Cardiac muscle cell (in vitro differentiated cells and primary cell): Measurements from ENCODE around the gene USP22. TPM values are rescaled to one million over a fixed set of nuclear protein-coding genes. Genes with fewer than 3 reads are reported as not detected.

ENCODE experiments used
- DNase-seq, 2 donors: peaks; one replicate each; pipeline versions ENCODE4 v3.0.0 to v3.0.0-alpha.2; 2010 to 2017; ENCODE audit warnings: low read depth in 1 of 2, low spot score in 1 of 2
- H3K27ac ChIP-seq: fragments of 200-600 bp; sonication (generic); 2 replicates; pipeline ENCODE4 v1.5.1; 2016
- H3K27me3 ChIP-seq: fragments of 200-600 bp; sonication (generic); 2 replicates; pipeline ENCODE4 v1.6.0; 2016; ENCODE audit warnings: control low read depth
- H3K36me3 ChIP-seq: fragments of 200-600 bp; sonication (generic); 2 replicates; pipeline ENCODE4 v1.5.1; 2016; ENCODE audit warnings: control low read depth
- H3K4me1 ChIP-seq: fragments of 200-600 bp; sonication (generic); 2 replicates; pipeline ENCODE4 v1.8.1; 2017; ENCODE audit warnings: low read depth, mild to moderate bottlenecking, mixed run types
- H3K4me3 ChIP-seq: fragments of 200-600 bp; sonication (generic); 2 replicates; pipeline ENCODE4 v1.5.1; 2016; ENCODE audit warnings: mild to moderate bottlenecking
- H3K9me3 ChIP-seq: fragments of 200-600 bp; sonication (generic); 2 replicates; pipeline ENCODE4 v1.5.1; 2017; ENCODE audit warnings: low read depth, mild to moderate bottlenecking, control low read depth
- CTCF ChIP-seq: IDR thresholded peaks from 2 replicates; pipeline ENCODE4 v1.5.1; 2012; ENCODE audit warnings: low read depth, mild to moderate bottlenecking, low read length
- polyA plus RNA-seq: library from polyadenylated mRNA; unstranded; fragments of >200 nt; fragmentation: Nextera tagmentation; extraction: Ambion mirVana; gene quantifications from 2 replicates; pipeline ENCODE4 v1.2.1, GENCODE V29; 2016
- total RNA-seq: library from RNA; depleted of rRNA; stranded (reverse); fragments of >200 nt; gene quantifications from 2 replicates; pipeline ENCODE4 v1.2.3, GENCODE V29; 2016

USP22 gene
- total and polyA plus RNA-seq, 2 experiments from 2014 or later, result 153 to 280 TPM

GRCh38 chr17:21001813-21002221 is 41.0 kb downstream of the USP22 start:
- H3K4me3 ChIP-seq, result no peak overlapping the region

GRCh38 chr17:21001111-21001812 is 41.5 kb downstream of the USP22 start:
- Histone ChIP-seq H3K27me3 (no peaks in the 10 kb centered on the region), H3K9me3 (no peaks in the 10 kb centered on the region), H3K4me1 (no peaks in the 10 kb centered on the region), H3K36me3 (peaks cover 42% of the 10 kb centered on the region), H3K4me3 (no peak overlapping the region), H3K27ac (peak overlapping the region; percentile 79)
- no peak for DNase-seq
- no peak for TF ChIP-seq CTCF

More at GRCh38 chr17:21001813-21002221, 41.0 kb downstream of the USP22 start:
- Histone ChIP-seq H3K36me3 (peaks cover 46% of the 10 kb centered on the region), H3K4me1 (no peaks in the 10 kb centered on the region), H3K9me3 (no peaks in the 10 kb centered on the region), H3K27ac (peak overlapping the region; percentile 79), H3K27me3 (no peaks in the 10 kb centered on the region)
- no peak for TF ChIP-seq CTCF
- DNase-seq, result no peak

- Histone ChIP-seq H3K36me3 (peaks cover 30% of the 10 kb centered on the region), H3K9me3 (no peaks in the 10 kb centered on the region), H3K27ac (peak overlapping the region; percentile 78), H3K4me3 (no peak overlapping the region), H3K27me3 (no peaks in the 10 kb centered on the region), H3K4me1 (no peaks in the 10 kb centered on the region)
- no peak for DNase-seq
- no peak for TF ChIP-seq CTCF
These were observed 42.8 kb downstream of the USP22 start for GRCh38 chr17:20999841-21000532.

- peak in 1 of 2 donors; percentile 56 for DNase-seq
- peak overlapping the region; percentile 78 for H3K27ac ChIP-seq
- H3K9me3 ChIP-seq, result no peaks in the 10 kb centered on the region
- no peak for TF ChIP-seq CTCF
- peaks cover 21% of the 10 kb centered on the region for H3K36me3 ChIP-seq
- no peaks in the 10 kb centered on the region for H3K27me3 ChIP-seq
- no peak overlapping the region for H3K4me3 ChIP-seq
- H3K4me1 ChIP-seq, result no peaks in the 10 kb centered on the region
These were observed 43.7 kb downstream of the USP22 start for GRCh38 chr17:20999044-20999573.

- Histone ChIP-seq H3K4me1 (no peaks in the 10 kb centered on the region), H3K9me3 (no peaks in the 10 kb centered on the region), H3K27ac (peak overlapping the region; percentile 78), H3K4me3 (no peak overlapping the region), H3K36me3 (peaks cover 20% of the 10 kb centered on the region), H3K27me3 (no peaks in the 10 kb centered on the region)
- DNase-seq, result no peak
- no peak for TF ChIP-seq CTCF
These were observed 44.2 kb downstream of the USP22 start for GRCh38 chr17:20998571-20999043.
